Measurements from ENCODE around the gene PARM1. TPM values are rescaled to one million over a fixed set of nuclear protein-coding genes. Genes with fewer than 3 reads are reported as not detected.

The PARM1 gene
- total RNA-seq, 2 donors from 2014 or later, result not detected

DNA sequence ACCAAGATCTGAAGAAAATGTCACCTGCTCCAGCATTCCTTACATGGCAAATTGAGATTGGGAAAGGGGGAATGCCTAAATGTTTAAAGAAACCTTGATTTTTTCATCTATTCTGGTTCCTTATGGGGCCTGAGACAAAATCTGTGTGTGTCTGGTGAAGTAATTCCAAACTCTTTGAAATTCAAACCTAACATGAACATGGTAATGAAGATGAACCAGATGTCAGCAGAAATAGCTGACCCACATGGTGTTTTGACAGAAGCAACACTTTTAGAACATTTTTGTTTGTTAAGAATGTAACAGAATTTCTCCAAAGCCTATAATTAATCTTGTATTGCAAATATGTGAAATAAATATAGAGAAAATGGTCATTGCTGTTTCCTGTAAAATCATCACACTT is 133.0 kb downstream of the PARM1 start:
- Mint-ChIP-seq H3K9me3 (peaks cover 0 to 7% of the 10 kb centered on the region in 2 donors), H3K27ac (no peak overlapping the region), H3K36me3 (no peaks in the 10 kb centered on the region)
- ATAC-seq (no peak), DNase-seq (ENCODE audit: low spot score in 2 of 2) (no peak)

DNA sequence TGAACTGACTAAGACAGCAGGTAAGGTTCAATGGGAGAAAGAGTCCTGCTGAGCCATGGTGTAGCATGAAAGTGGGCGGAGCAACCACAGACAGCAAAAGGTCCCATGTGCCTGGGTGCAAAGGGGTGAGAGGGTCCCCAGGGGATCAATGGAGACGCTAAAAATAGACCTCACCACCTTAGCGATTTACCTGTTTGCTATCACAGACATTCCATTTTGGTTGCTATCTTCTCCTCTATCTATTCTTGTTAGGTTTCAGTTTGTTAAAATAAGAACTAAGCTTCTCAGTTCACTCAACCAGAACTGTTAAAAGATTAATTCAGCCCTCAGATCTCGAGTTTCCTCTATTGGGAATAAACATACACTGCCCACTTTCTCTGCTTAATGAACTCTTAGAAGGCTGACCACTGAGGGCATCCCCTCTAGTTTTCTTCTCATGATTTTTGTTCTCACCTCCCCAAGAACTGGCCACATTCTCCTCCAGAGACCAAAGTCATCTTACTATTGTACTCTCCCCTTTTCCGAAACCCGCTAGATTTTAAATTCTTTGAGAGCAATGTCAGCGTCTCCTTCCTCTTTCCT is 136.7 kb downstream of the PARM1 start:
- H3K36me3 Mint-ChIP-seq, result no peaks in the 10 kb centered on the region
- DNase-seq (ENCODE audit: low spot score in 2 of 2) (no peak), ATAC-seq (no peak)
- peaks cover 0 to 12% of the 10 kb centered on the region in 2 donors for H3K9me3 Mint-ChIP-seq
- H3K27ac Mint-ChIP-seq, result no peak overlapping the region

DNA sequence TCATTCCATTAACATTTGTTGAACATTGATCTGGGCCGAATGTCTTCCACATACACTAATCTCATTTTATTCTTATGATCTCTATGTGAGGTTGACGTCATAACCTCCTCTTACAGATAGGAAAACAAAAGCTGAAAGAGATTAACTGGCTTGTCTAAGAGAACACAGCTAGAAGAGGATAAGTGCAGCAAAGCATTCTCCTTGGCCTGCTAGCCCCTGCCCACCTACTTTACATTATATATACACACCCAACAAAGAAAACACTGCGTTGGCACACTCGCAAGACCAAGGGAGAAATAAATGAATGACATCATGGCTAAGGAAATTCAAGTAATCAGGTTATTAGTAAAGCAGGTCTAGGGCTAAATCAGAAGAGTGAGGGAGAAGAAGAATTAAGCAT is 138.4 kb downstream of the PARM1 start:
- Mint-ChIP-seq H3K36me3 (no peaks in the 10 kb centered on the region), H3K9me3 (peaks cover 0 to 14% of the 10 kb centered on the region in 2 donors)
- DNase-seq (ENCODE audit: low spot score in 2 of 2), result no peak

DNA sequence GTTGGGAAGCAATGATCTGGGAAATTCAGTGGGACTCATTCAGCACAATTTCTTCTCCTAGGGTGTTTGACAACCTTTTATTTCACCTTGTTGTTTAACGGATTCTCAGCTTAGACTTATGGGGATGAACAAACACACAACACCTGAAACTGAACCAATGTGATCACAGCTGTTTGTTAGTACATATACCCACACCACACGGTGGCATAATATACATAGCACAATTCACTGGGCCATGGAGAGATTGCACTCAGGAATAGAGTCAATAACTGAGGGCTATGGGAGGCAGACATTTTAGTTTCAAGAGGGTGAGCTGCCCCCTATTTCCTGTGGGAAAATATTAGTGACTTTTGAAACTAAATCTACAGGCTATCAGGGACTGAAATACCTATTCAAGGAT is 148.0 kb downstream of the PARM1 start:
- Mint-ChIP-seq H3K36me3 (peaks cover 0 to 4% of the 10 kb centered on the region in 2 donors), H3K9me3 (peaks cover 13 to 18% of the 10 kb centered on the region in 2 donors), H3K27ac (no peak overlapping the region)
- ATAC-seq (no peak), DNase-seq (ENCODE audit: low spot score in 2 of 2) (no peak)

More for the DNA sequence above, 138.4 kb downstream of the PARM1 start:
- no peak for ATAC-seq
- H3K27ac Mint-ChIP-seq, result no peak overlapping the region

DNA sequence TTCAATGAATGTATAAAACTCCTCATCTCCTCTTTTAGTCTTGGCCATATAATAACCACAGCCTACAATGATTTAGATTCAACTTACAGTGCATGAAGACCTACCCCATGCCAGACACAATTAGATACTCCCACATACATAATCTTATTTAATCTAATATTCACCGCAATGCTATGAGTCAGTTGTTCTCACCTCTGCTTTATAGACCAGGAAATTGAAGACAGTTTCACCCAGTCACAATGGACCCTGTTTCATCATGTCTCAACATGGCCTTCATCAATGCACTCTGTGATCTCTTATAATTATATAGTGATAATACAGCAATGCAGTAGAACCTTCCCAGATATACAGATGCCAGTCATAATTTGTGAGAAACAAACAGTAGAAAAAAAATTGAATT is 148.6 kb downstream of the PARM1 start:
- Mint-ChIP-seq H3K9me3 (peaks cover 13 to 18% of the 10 kb centered on the region in 2 donors), H3K36me3 (peaks cover 0 to 4% of the 10 kb centered on the region in 2 donors), H3K27ac (no peak overlapping the region)
- DNase-seq (ENCODE audit: low spot score in 2 of 2) (no peak), ATAC-seq (no peak)

DNA sequence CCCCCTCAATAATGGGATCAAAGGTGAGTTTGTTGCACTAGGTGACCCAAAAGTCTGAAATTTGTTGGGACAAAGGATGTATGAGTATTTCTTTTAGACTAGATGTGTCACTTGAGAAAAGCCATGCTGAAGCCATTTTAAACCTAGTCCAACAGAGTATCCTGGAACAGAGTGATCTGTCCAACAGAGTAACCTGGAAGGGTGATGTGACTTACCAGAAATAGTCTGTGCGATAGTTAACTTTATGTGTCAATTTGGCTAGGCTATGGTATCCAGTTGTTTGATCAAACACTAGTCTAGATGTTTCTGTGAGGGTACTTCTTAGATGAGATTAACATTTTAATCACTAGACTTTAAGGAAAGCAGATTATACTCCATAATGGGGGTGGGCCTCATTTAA is 154.5 kb downstream of the PARM1 start:
- DNase-seq (ENCODE audit: low spot score in 2 of 2) (no peak), ATAC-seq (no peak)
- Mint-ChIP-seq H3K36me3 (no peaks in the 10 kb centered on the region), H3K9me3 (peaks cover 6 to 14% of the 10 kb centered on the region in 2 donors), H3K27ac (no peak overlapping the region)

DNA sequence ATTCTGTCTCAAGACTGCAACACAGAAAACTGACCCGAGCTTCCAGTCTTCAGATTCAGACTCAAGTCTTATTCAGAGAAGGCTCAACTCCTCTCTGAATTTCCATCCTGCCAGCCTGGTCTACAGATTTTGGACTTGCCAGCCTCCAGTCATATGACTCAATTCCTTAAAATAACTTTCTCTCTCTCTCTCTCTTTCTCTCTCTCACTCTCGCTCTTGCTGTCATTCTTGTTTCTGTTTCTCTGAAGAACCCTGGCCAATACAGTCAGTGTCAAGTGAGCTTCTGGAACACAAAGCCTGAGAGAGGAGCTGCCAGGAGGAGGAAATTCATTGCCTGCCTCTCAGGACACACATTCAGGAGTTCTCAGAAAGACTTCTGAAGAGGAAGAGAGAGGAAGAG is 154.9 kb downstream of the PARM1 start:
- Mint-ChIP-seq H3K9me3 (peaks cover 6 to 15% of the 10 kb centered on the region in 2 donors), H3K27ac (no peak overlapping the region), H3K36me3 (no peaks in the 10 kb centered on the region)
- no peak for DNase-seq (ENCODE audit: low spot score in 2 of 2)
- no peak for ATAC-seq

DNA sequence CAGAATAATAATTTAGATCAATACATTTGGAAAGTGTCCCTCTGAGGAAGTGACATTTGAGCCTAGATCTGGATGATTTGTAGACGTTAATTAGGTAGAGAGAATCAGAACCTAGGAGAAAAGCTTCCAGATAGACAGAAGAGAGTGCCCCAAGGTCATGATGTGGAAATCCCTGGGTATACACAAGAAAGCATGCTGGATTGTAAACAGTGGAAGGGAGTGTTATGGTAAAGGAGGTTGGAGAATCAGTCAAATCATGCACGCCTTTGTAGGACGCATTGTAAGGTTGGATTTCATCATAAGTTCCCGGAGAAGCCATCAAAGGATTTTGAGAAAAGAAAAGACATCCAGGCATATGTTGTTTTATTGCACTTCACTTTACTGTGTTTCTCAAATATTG is 156.3 kb downstream of the PARM1 start:
- Mint-ChIP-seq H3K27ac (no peak overlapping the region), H3K36me3 (no peaks in the 10 kb centered on the region), H3K9me3 (peaks cover 6 to 13% of the 10 kb centered on the region in 2 donors)
- ATAC-seq (no peak), DNase-seq (ENCODE audit: low spot score in 2 of 2) (no peak)

DNA sequence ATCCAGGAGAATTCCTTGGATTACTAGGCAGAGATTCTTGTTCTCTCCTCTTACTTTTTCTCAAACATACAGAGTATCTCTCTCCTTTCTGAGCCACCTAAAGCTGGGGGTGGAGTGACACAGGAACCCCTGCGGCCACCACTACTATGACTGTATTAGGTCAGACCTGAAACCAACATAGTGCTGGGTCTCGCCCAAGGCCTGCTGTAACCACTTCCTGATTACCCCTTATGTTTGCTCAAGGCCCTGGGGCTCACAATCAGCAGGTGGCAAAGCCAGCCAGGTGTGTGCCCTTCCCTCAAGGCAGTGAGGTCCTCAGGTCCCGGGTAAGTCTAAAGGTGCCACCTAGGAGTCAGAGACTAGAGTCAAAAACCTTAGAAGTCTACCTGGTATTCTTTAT is 166.4 kb downstream of the PARM1 start:
- no peak for DNase-seq (ENCODE audit: low spot score in 2 of 2)
- ATAC-seq, result no peak
- H3K9me3 Mint-ChIP-seq, result peaks cover 22 to 29% of the 10 kb centered on the region in 2 donors
- H3K27ac Mint-ChIP-seq, result no peak overlapping the region
- peaks cover 0 to 13% of the 10 kb centered on the region in 2 donors for H3K36me3 Mint-ChIP-seq

Other genes starting within 250 kb of the PARM1 start
- gene BTC, start 138.6 kb upstream of the PARM1 start, total RNA-seq, result not detected